ENCODE results near the gene ARHGEF35.
"Not testable (repeated sequence)": the region's sequence is repeated elsewhere in the genome, so short reads cannot be mapped to it uniquely, and the experiment has no call there.

DNA sequence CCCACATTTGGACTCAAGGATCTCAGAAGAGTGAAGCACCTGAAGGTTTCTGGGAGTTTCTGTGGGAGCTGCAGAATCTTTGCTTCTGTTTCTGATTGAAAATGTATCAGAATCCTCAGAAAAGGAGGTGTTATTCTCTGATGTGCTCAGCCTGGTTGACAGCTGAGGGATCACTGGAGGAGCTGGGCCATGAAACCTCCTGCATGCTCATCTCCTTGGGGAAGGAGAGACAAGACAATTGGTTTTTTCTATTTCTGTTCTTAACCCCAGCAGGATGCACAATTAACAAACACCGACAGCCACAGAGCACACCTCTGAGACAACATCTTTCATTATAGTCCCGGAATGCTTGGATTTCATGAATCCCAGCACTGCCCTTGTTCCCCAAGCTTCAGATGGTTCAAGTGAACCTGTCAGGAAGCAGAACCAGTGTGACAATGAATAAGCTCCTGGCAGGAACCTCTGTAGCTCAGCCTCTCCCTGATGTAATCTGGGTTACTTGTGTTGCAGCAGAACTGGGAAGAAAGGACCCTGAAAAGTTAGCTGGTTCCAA lies 43.0 kb upstream of the ARHGEF35 start:
- TF ChIP-seq, protein P1, sequence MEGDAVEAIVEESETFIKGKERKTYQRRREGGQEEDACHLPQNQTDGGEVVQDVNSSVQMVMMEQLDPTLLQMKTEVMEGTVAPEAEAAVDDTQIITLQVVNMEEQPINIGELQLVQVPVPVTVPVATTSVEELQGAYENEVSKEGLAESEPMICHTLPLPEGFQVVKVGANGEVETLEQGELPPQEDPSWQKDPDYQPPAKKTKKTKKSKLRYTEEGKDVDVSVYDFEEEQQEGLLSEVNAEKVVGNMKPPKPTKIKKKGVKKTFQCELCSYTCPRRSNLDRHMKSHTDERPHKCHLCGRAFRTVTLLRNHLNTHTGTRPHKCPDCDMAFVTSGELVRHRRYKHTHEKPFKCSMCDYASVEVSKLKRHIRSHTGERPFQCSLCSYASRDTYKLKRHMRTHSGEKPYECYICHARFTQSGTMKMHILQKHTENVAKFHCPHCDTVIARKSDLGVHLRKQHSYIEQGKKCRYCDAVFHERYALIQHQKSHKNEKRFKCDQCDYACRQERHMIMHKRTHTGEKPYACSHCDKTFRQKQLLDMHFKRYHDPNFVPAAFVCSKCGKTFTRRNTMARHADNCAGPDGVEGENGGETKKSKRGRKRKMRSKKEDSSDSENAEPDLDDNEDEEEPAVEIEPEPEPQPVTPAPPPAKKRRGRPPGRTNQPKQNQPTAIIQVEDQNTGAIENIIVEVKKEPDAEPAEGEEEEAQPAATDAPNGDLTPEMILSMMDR (conservative IDR thresholded peaks at IDR 0.05; ENCODE audit: low read depth in 2 of 2) = not testable (repeated sequence)
- TF ChIP-seq, protein P2, sequence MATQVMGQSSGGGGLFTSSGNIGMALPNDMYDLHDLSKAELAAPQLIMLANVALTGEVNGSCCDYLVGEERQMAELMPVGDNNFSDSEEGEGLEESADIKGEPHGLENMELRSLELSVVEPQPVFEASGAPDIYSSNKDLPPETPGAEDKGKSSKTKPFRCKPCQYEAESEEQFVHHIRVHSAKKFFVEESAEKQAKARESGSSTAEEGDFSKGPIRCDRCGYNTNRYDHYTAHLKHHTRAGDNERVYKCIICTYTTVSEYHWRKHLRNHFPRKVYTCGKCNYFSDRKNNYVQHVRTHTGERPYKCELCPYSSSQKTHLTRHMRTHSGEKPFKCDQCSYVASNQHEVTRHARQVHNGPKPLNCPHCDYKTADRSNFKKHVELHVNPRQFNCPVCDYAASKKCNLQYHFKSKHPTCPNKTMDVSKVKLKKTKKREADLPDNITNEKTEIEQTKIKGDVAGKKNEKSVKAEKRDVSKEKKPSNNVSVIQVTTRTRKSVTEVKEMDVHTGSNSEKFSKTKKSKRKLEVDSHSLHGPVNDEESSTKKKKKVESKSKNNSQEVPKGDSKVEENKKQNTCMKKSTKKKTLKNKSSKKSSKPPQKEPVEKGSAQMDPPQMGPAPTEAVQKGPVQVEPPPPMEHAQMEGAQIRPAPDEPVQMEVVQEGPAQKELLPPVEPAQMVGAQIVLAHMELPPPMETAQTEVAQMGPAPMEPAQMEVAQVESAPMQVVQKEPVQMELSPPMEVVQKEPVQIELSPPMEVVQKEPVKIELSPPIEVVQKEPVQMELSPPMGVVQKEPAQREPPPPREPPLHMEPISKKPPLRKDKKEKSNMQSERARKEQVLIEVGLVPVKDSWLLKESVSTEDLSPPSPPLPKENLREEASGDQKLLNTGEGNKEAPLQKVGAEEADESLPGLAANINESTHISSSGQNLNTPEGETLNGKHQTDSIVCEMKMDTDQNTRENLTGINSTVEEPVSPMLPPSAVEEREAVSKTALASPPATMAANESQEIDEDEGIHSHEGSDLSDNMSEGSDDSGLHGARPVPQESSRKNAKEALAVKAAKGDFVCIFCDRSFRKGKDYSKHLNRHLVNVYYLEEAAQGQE (IDR thresholded peaks at IDR 0.05; ENCODE audit: unreplicated experiment) = not testable (repeated sequence)
- not testable (repeated sequence) for TF ChIP-seq EZH2 (IDR thresholded peaks at IDR 0.05; ENCODE audit: low read depth, unreplicated experiment); EZH2phosphoT487 (IDR thresholded peaks at IDR 0.05; ENCODE audit: unreplicated experiment); CREB1 (CRISPR knock-in tag; IDR thresholded peaks at IDR 0.05; ENCODE audit: low read depth)
